ENCODE results near the gene CD83.

The CD83 gene

GRCh38 chr6:14126191-14126590 is 8.6 kb downstream of the CD83 start:
- in situ Hi-C loops (cut with MboI; ENCODE audit: low pct_unique_long_range_greater_than_20kb, low sequenced_read_pairs, unreplicated experiment), result no loop called here
- no peak for DNase-seq (ENCODE audit: low spot score)
- no peak for TF ChIP-seq CTCF (IDR thresholded peaks at IDR 0.05; ENCODE audit: extremely low read depth, insufficient read depth, missing control alignments)

DNA sequence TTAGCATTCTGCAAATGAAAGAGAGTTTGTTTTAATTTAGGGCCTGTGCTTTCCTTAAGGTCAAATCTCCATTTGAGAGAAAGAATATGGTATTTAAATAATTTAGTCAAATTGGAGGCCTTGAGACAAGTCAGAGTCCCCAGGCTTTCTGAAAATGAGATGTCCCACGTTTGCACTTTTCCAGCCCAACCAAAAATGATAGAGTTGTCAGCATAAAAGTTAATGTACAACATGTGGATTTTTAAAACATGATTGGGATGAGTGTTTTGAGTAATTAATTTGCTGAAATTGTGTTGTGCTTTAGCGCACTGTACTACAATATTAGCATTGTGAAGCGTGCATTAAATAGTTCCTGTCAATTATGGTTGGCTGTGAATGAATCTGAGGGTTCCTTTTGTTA is 10.0 kb downstream of the CD83 start:
- in situ Hi-C loops (cut with MboI; ENCODE audit: low pct_unique_long_range_greater_than_20kb, low sequenced_read_pairs, unreplicated experiment), result no loop called here
- no peak for DNase-seq (ENCODE audit: low spot score)
- no peak for TF ChIP-seq CTCF (IDR thresholded peaks at IDR 0.05; ENCODE audit: extremely low read depth, insufficient read depth, missing control alignments)

DNA sequence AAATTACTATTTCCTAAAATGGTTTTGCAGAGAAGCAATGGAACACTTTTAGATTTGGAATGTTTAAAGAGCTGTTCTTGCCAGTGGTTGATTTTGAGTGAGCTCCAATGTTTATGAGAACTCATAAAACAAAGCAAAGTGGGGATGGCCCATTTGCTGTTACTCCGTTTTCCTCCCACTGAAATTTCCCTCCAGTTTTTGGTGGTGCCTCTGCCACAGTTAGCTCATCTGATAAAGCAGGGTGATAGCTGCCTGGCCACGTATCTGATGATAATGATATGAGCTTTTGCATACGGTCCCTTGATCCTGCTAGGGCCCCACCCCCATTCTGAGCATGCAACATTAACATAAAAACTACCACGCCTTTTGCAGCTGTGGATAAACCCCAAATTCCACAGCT is 10.4 kb downstream of the CD83 start:
- in situ Hi-C loops (cut with MboI; ENCODE audit: low pct_unique_long_range_greater_than_20kb, low sequenced_read_pairs, unreplicated experiment), result no loop called here
- TF ChIP-seq CTCF (IDR thresholded peaks at IDR 0.05; ENCODE audit: extremely low read depth, insufficient read depth, missing control alignments), result no peak
- no peak for DNase-seq (ENCODE audit: low spot score)

DNA sequence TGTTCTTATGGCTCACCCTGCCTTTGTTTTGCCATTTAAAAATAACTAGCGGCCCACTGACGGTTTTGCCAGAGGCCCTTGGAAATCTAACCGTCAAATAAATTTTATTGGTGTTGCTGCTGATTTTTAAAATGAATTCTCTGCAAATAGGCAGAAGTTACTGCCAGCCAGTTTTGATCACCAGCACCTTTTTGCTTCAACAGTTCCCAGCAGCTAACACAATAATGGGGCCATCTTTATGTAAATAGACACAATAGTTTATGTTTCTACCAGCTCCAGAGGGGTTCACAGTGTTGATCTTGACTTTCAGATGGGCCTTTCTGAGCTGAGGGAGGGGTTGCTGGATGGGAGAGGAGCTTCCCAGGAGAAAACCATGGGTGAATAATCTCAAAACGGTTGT is 11.2 kb downstream of the CD83 start:
- TF ChIP-seq CTCF (IDR thresholded peaks at IDR 0.05; ENCODE audit: extremely low read depth, insufficient read depth, missing control alignments), result no peak
- in situ Hi-C loops (cut with MboI; ENCODE audit: low pct_unique_long_range_greater_than_20kb, low sequenced_read_pairs, unreplicated experiment), result no loop called here
- DNase-seq (ENCODE audit: low spot score), result no peak

GRCh38 chr6:14129575-14129974 is 12.0 kb downstream of the CD83 start:
- peak; percentile 58 for TF ChIP-seq CTCF (IDR thresholded peaks at IDR 0.05; ENCODE audit: extremely low read depth, insufficient read depth, missing control alignments)
- DNase-seq (ENCODE audit: low spot score), result peak; percentile 42
- in situ Hi-C loops (cut with MboI; ENCODE audit: low pct_unique_long_range_greater_than_20kb, low sequenced_read_pairs, unreplicated experiment), result no loop called here

DNA sequence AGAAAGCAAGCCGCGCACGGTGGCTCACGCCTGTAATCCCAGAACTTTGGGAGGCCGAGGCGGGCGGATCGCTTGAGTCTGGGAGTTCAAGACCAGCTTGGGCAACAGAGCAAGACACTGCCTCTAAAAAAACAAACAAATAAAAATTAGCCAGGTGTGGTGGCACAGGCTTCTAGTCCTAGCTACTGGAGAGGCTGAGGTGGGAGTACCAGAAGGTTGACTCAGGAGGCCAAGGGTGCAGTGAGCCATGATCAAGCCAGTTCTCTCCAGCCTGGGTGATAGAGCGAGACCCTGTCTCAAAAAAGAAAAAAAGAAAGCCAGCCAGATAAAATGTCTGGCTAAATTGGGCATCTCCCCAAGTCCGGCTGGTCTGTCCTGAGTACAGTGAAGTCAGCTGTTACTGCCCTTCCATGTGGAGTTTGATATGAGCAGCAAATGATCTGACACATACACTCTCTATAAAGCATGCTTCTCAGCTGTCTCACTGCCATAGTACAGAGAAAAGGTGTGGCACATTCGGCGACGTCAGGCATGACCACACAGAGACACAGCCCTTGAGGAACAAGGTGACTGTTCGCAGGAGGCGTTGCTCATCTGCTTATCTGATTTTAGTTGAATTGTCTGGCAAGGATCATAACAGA is 13.0 kb downstream of the CD83 start:
- in situ Hi-C loops (cut with MboI; ENCODE audit: low pct_unique_long_range_greater_than_20kb, low sequenced_read_pairs, unreplicated experiment), result no loop called here
- no peak for DNase-seq (ENCODE audit: low spot score)
- no peak for TF ChIP-seq CTCF (IDR thresholded peaks at IDR 0.05; ENCODE audit: extremely low read depth, insufficient read depth, missing control alignments)

DNA sequence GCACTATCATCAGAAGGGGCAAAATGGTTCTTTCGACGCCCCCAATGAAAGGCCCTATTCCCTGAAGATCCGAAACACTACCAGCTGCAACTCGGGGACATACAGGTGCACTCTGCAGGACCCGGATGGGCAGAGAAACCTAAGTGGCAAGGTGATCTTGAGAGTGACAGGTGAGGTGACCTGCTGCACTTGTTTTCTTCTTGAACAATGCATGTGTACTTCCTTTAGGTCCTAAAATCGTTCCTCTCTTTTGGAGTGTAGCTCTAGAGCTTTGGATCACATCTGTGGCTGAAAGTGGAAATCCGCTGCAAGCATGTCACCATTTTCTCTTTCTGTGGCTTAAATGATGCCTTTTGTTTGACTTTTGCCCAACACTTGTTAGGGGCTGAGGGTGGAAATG is 14.0 kb downstream of the CD83 start:
- no peak for DNase-seq (ENCODE audit: low spot score)
- no peak for TF ChIP-seq CTCF (IDR thresholded peaks at IDR 0.05; ENCODE audit: extremely low read depth, insufficient read depth, missing control alignments)
- in situ Hi-C loops (cut with MboI; ENCODE audit: low pct_unique_long_range_greater_than_20kb, low sequenced_read_pairs, unreplicated experiment), result no loop called here

Measured in GM13977 (cell line).